Measurements from ENCODE around the gene ST6GAL2.

Gene ST6GAL2

GRCh38 chr2:106812383-106812782, 73.6 kb downstream of the ST6GAL2 start:
- no peak overlapping the region for H3K4me3 ChIP-seq (ENCODE audit: low read depth, low read length)
- H3K79me2 ChIP-seq (ENCODE audit: control insufficient read depth, insufficient read depth, low read length, poor library complexity), result no peaks in the 10 kb centered on the region
- H3K14ac ChIP-seq (ENCODE audit: low read length), result no peak overlapping the region
- H3K4ac ChIP-seq (ENCODE audit: low read depth, low read length), result no peak overlapping the region
- no peak overlapping the region for H3K23ac ChIP-seq (ENCODE audit: low read length)
- no peak overlapping the region for H2AFZ ChIP-seq (ENCODE audit: insufficient read depth, low read length, poor library complexity)
- no peaks in the 10 kb centered on the region for H3K27me3 ChIP-seq (ENCODE audit: insufficient read depth, low read length)
- no peak overlapping the region for H2AK5ac ChIP-seq (ENCODE audit: low read length)
- peaks cover 0 to 5% of the 10 kb centered on the region in 2 experiments for H3K36me3 ChIP-seq (ENCODE audit: control insufficient read depth in 1 of 2, insufficient read depth in 2 of 2, low read length in 2 of 2)
- no peak overlapping the region for H2BK12ac ChIP-seq (ENCODE audit: low read length)
- H3K9me3 ChIP-seq (ENCODE audit: insufficient read depth, low read depth, low read length), result no peaks in the 10 kb centered on the region
- no peak overlapping the region for H2BK120ac ChIP-seq (ENCODE audit: insufficient read depth, low read length, poor library complexity)
- no peak overlapping the region for H4K12ac ChIP-seq (ENCODE audit: low read depth, low read length)
- no peak overlapping the region for H3K9ac ChIP-seq (ENCODE audit: low read length)
- no peak overlapping the region for H3K4me2 ChIP-seq (ENCODE audit: low read length)
- no peak overlapping the region for H2BK5ac ChIP-seq (ENCODE audit: low read depth, low read length, poor library complexity)
- no peak for DNase-seq
- H4K91ac ChIP-seq (ENCODE audit: low read depth, low read length), result no peak overlapping the region
- H3K4me1 ChIP-seq (ENCODE audit: control insufficient read depth in 1 of 2, insufficient read depth in 2 of 2, low read length in 2 of 2), result peaks cover 2 to 4% of the 10 kb centered on the region in 2 experiments
- H3K18ac ChIP-seq (ENCODE audit: low read length), result no peak overlapping the region
- no peak overlapping the region for H4K8ac ChIP-seq (ENCODE audit: low read depth, low read length)
- H3K79me1 ChIP-seq (ENCODE audit: low read length), result no peaks in the 10 kb centered on the region
- H3K27ac ChIP-seq (ENCODE audit: low read depth, low read length), result no peak overlapping the region
- WGBS (ENCODE audit: extremely low coverage, insufficient coverage, insufficient read length), result no CpG with 5 or more reads among the region's 4 CpGs

GRCh38 chr2:106805716-106806115, 80.3 kb downstream of the ST6GAL2 start:
- no peak overlapping the region for H3K23ac ChIP-seq (ENCODE audit: low read length)
- DNase-seq, result no peak
- H3K4me3 ChIP-seq (ENCODE audit: low read depth, low read length), result no peak overlapping the region
- no peak overlapping the region for H3K27ac ChIP-seq (ENCODE audit: low read depth, low read length)
- H3K14ac ChIP-seq (ENCODE audit: low read length), result no peak overlapping the region
- H3K4ac ChIP-seq (ENCODE audit: low read depth, low read length), result no peak overlapping the region
- no peak overlapping the region for H4K8ac ChIP-seq (ENCODE audit: low read depth, low read length)
- H4K12ac ChIP-seq (ENCODE audit: low read depth, low read length), result no peak overlapping the region
- peaks cover 2 to 4% of the 10 kb centered on the region in 2 experiments for H3K4me1 ChIP-seq (ENCODE audit: control insufficient read depth in 1 of 2, insufficient read depth in 2 of 2, low read length in 2 of 2)
- no peak overlapping the region for H2BK5ac ChIP-seq (ENCODE audit: low read depth, low read length, poor library complexity)
- H2AFZ ChIP-seq (ENCODE audit: insufficient read depth, low read length, poor library complexity), result no peak overlapping the region
- H3K9ac ChIP-seq (ENCODE audit: low read length), result no peak overlapping the region
- no peaks in the 10 kb centered on the region for H3K9me3 ChIP-seq (ENCODE audit: insufficient read depth, low read depth, low read length)
- no peak overlapping the region for H2BK120ac ChIP-seq (ENCODE audit: insufficient read depth, low read length, poor library complexity)
- H4K91ac ChIP-seq (ENCODE audit: low read depth, low read length), result no peak overlapping the region
- no peaks in the 10 kb centered on the region for H3K79me1 ChIP-seq (ENCODE audit: low read length)
- H3K4me2 ChIP-seq (ENCODE audit: low read length), result no peak overlapping the region
- H3K27me3 ChIP-seq (ENCODE audit: insufficient read depth, low read length), result no peaks in the 10 kb centered on the region
- WGBS (ENCODE audit: extremely low coverage, insufficient coverage, insufficient read length), result no CpG with 5 or more reads among the region's 2 CpGs
- no peak overlapping the region for H2AK5ac ChIP-seq (ENCODE audit: low read length)
- H3K18ac ChIP-seq (ENCODE audit: low read length), result no peak overlapping the region
- peaks cover 0 to 3% of the 10 kb centered on the region in 2 experiments for H3K36me3 ChIP-seq (ENCODE audit: control insufficient read depth in 1 of 2, insufficient read depth in 2 of 2, low read length in 2 of 2)
- H3K79me2 ChIP-seq (ENCODE audit: control insufficient read depth, insufficient read depth, low read length, poor library complexity), result no peaks in the 10 kb centered on the region
- no peak overlapping the region for H2BK12ac ChIP-seq (ENCODE audit: low read length)

- Histone ChIP-seq H3K9me3 (ENCODE audit: insufficient read depth, low read depth, low read length) (no peaks in the 10 kb centered on the region), H3K4me3 (ENCODE audit: low read depth, low read length) (no peak overlapping the region), H3K79me2 (ENCODE audit: control insufficient read depth, insufficient read depth, low read length, poor library complexity) (no peaks in the 10 kb centered on the region), H3K14ac (ENCODE audit: low read length) (no peak overlapping the region), H2BK12ac (ENCODE audit: low read length) (no peak overlapping the region), H2BK5ac (ENCODE audit: low read depth, low read length, poor library complexity) (no peak overlapping the region), H4K91ac (ENCODE audit: low read depth, low read length) (no peak overlapping the region), H2BK120ac (ENCODE audit: insufficient read depth, low read length, poor library complexity) (no peak overlapping the region), H3K9ac (ENCODE audit: low read length) (no peak overlapping the region), H3K23ac (ENCODE audit: low read length) (no peak overlapping the region), H3K4me2 (ENCODE audit: low read length) (no peak overlapping the region), H3K18ac (ENCODE audit: low read length) (no peak overlapping the region), H2AFZ (ENCODE audit: insufficient read depth, low read length, poor library complexity) (no peak overlapping the region), H3K27me3 (ENCODE audit: insufficient read depth, low read length) (no peaks in the 10 kb centered on the region), H3K27ac (ENCODE audit: low read depth, low read length) (no peak overlapping the region), H3K79me1 (ENCODE audit: low read length) (no peaks in the 10 kb centered on the region), H4K12ac (ENCODE audit: low read depth, low read length) (no peak overlapping the region), H3K4ac (ENCODE audit: low read depth, low read length) (no peak overlapping the region), H3K4me1 (ENCODE audit: control insufficient read depth in 1 of 2, insufficient read depth in 2 of 2, low read length in 2 of 2) (peaks cover 0 to under 1% of the 10 kb centered on the region in 2 experiments), H4K8ac (ENCODE audit: low read depth, low read length) (no peak overlapping the region), H3K36me3 (ENCODE audit: control insufficient read depth in 1 of 2, insufficient read depth in 2 of 2, low read length in 2 of 2) (peaks cover 0 to 3% of the 10 kb centered on the region in 2 experiments), H2AK5ac (ENCODE audit: low read length) (no peak overlapping the region)
- DNase-seq, result no peak
- no CpG with 5 or more reads among the region's 1 CpG for WGBS (ENCODE audit: extremely low coverage, insufficient coverage, insufficient read length)
Observed at GRCh38 chr2:106804161-106804560, 81.8 kb downstream of the ST6GAL2 start.

- H2BK120ac ChIP-seq (ENCODE audit: insufficient read depth, low read length, poor library complexity), result no peak overlapping the region
- no peak for DNase-seq
- H3K79me2 ChIP-seq (ENCODE audit: control insufficient read depth, insufficient read depth, low read length, poor library complexity), result no peaks in the 10 kb centered on the region
- H4K8ac ChIP-seq (ENCODE audit: low read depth, low read length), result no peak overlapping the region
- H2BK12ac ChIP-seq (ENCODE audit: low read length), result no peak overlapping the region
- H3K23ac ChIP-seq (ENCODE audit: low read length), result no peak overlapping the region
- no peaks in the 10 kb centered on the region for H3K9me3 ChIP-seq (ENCODE audit: insufficient read depth, low read depth, low read length)
- H4K91ac ChIP-seq (ENCODE audit: low read depth, low read length), result no peak overlapping the region
- H3K4me1 ChIP-seq (ENCODE audit: control insufficient read depth in 1 of 2, insufficient read depth in 2 of 2, low read length in 2 of 2), result no peaks in the 10 kb centered on the region
- no peaks in the 10 kb centered on the region for H3K36me3 ChIP-seq (ENCODE audit: control insufficient read depth in 1 of 2, insufficient read depth in 2 of 2, low read length in 2 of 2)
- no peak overlapping the region for H3K4me2 ChIP-seq (ENCODE audit: low read length)
- no peak overlapping the region for H3K18ac ChIP-seq (ENCODE audit: low read length)
- no peak overlapping the region for H2AFZ ChIP-seq (ENCODE audit: insufficient read depth, low read length, poor library complexity)
- no peak overlapping the region for H3K14ac ChIP-seq (ENCODE audit: low read length)
- no peak overlapping the region for H4K12ac ChIP-seq (ENCODE audit: low read depth, low read length)
- H3K4me3 ChIP-seq (ENCODE audit: low read depth, low read length), result no peak overlapping the region
- H3K9ac ChIP-seq (ENCODE audit: low read length), result no peak overlapping the region
- H3K4ac ChIP-seq (ENCODE audit: low read depth, low read length), result no peak overlapping the region
- no peak overlapping the region for H2AK5ac ChIP-seq (ENCODE audit: low read length)
- H3K27me3 ChIP-seq (ENCODE audit: insufficient read depth, low read length), result no peaks in the 10 kb centered on the region
- H3K27ac ChIP-seq (ENCODE audit: low read depth, low read length), result no peak overlapping the region
- no peak overlapping the region for H2BK5ac ChIP-seq (ENCODE audit: low read depth, low read length, poor library complexity)
- H3K79me1 ChIP-seq (ENCODE audit: low read length), result no peaks in the 10 kb centered on the region
- WGBS (ENCODE audit: extremely low coverage, insufficient coverage, insufficient read length), result no CpG with 5 or more reads among the region's 10 CpGs
Observed at GRCh38 chr2:106800976-106801655, 84.9 kb downstream of the ST6GAL2 start.

Measured in trophoblast cell (in vitro differentiated cells and primary cell).